GM19468 (cell line): Measurements from ENCODE around the gene TPRG1L.

Experiments used
- ATAC-seq: cut with Tn5 transposase; IDR thresholded peaks from one replicate; pipeline ENCODE4 v1.9.1; 2021; ENCODE audit warnings: mild to moderate bottlenecking, moderate library complexity, moderate number of reproducible peaks; ENCODE audit not compliant: unreplicated experiment; ENCODE audit errors: extremely low read depth

The TPRG1L gene

GRCh38 chr1:3640121-3640837 lies 15.5 kb downstream of the TPRG1L start:
- ATAC-seq = no peak

GRCh38 chr1:3641046-3641760 lies 16.4 kb downstream of the TPRG1L start:
- ATAC-seq = no peak

GRCh38 chr1:3641816-3642215 lies 17.0 kb downstream of the TPRG1L start:
- no peak for ATAC-seq

- no peak for ATAC-seq
These were observed 18.3 kb downstream of the TPRG1L start for GRCh38 chr1:3642919-3643675.

GRCh38 chr1:3644273-3644672 lies 19.5 kb downstream of the TPRG1L start:
- ATAC-seq = no peak

- ATAC-seq = no peak
These were observed 20.4 kb downstream of the TPRG1L start for GRCh38 chr1:3645247-3645646.

- no peak for ATAC-seq
These were observed 21.0 kb downstream of the TPRG1L start for GRCh38 chr1:3645666-3646355.

GRCh38 chr1:3646596-3646995 lies 21.8 kb downstream of the TPRG1L start:
- ATAC-seq = no peak

GRCh38 chr1:3649342-3650247 lies 24.8 kb downstream of the TPRG1L start, which contains the start of gene WRAP73:
TSS of gene WRAP73 (minus strand) at chr1:3650103. CDS start at chr1:3649999, 104 bp downstream.
- ATAC-seq = peak; percentile 90

- no peak for ATAC-seq
These were observed 25.6 kb downstream of the TPRG1L start for GRCh38 chr1:3650248-3651025.

GRCh38 chr1:3651026-3651929 lies 26.5 kb downstream of the TPRG1L start:
- ATAC-seq = no peak

- no peak for ATAC-seq
These were observed 27.2 kb downstream of the TPRG1L start, which contains the start of gene TP73 for GRCh38 chr1:3651930-3652547. TSS of gene TP73 (plus strand) at chr1:3652516. CDS start at chr1:3682366, 29,850 bp downstream.

GRCh38 chr1:3652548-3653285 lies 27.9 kb downstream of the TPRG1L start:
- ATAC-seq = no peak

GRCh38 chr1:3653286-3653618 lies 28.4 kb downstream of the TPRG1L start:
- no peak for ATAC-seq

GRCh38 chr1:3654549-3655281 lies 29.9 kb downstream of the TPRG1L start:
- no peak for ATAC-seq
